TTC549 (cell line): ENCODE data around the gene TOMM7.

Source experiments
- FAIRE-seq: peaks from 2 replicates; lab custom pipeline; 2012; peaks lifted over from hg19 to GRCh38; lab: Jason Lieb, UNC

TOMM7 gene

DNA sequence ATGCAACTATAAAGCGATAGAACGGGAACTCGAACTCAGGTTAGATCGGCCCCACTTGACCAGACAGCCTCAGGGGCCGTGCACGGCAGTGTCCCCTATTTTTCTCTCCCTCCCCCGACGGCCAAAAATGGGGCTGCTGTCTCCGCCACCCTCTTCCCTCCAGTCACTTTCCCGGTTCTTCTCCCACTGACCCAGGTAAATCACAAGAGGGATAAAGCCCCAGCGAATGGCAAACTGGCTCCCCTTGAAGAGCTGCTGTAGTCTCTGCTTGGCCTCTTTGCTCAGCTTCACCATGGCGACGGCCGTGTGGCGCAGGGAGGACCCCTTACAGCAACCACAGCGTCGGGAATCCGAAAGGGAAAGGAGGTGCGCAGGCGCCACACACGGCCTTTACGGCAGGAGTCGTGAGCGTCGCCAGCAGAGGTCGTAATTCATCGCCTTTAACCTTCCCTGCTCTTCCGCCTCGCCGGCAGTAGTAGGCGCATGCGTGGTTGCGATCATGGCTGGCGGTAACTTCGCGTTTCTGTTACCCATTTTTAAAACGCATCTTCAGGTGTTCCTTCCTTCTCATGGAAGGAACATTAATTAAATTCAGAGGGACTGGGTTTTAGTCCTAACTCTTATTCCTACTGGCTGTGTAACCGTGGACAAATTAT lies at the start of gene TOMM7:
TOMM7 (minus strand) TSS at position 364 of the 656 bp plus-strand sequence; CDS start at position 294, 70 bp downstream.
- FAIRE-seq: peak; percentile 63

GRCh38 chr7:22872096-22872807 lies 49.6 kb upstream of the TOMM7 start:
- no peak for FAIRE-seq

DNA sequence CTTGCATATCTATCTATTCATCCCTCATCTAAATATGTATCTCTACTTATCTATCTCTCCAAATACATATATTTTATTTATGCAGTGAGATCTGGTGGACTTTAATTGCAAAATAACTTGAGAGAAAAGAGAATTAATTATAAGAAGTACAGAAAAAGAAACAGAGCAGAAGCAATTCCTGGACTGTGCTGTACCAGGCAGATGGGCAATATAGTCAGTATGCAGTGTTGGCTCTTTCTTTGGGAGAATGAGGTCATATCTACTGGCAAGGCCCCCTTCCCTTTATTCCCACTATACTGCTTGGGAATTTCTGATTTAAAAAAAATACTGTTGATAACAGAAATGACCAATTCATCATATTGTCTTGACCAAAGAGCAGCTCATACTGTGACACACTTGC lies 49.0 kb upstream of the TOMM7 start:
- FAIRE-seq: no peak

DNA sequence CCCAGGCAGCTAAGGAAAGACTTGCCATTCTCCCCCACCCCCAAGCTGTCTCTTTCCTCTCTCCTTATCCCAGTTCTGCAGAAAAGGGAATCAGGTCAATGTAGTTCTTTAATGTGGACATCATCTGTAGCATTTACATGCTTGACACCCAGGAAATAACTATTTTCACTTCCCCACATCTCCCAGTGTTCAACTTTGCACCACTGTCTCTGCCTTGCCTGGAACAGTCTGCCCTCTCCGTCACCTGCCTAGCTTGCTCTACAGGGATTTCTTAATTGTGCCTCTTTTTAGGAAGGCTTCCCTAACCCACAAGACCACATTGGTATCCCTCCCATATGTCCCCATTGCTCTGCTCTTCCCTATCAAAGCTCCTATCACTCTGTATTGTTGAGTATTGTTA lies 45.9 kb upstream of the TOMM7 start:
- FAIRE-seq: no peak

- FAIRE-seq: no peak
Measured at GRCh38 chr7:22867589-22867988, 44.9 kb upstream of the TOMM7 start.

DNA sequence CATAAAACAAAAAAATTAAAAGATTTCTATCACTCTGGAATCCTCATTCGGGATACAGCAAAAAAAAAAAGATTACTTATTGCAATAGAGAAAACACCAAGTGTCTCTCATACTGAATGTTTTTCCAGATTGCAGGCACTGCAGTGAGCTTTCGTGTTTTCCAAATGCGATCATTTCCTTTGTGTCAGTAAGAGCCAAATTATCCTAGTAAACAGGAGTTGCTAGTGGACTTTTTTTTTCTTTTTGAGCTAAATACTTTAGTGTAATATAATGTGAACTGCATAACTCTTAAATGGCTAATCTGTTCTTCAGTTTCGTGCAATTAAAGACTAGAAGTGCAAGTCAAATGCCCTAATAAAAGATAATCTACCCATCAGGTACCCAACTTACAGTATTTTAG lies 44.4 kb upstream of the TOMM7 start:
- FAIRE-seq: no peak

DNA sequence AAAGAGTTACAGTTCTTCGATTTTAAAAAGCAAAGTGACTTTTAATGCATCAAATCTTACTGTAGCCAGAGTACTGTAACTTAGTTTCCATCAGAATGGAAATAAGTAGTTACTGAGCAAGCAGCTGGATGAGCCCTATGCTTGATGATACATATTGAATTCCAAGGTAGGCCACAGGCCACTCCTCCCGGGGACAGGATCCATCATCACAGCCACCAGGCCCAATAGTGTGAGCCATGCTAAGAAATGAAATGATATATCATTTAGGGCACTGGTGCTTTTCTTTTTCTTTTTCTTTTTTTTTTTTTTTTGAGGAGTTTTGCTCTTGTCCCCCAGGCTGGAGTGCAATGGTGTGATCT lies 42.9 kb upstream of the TOMM7 start:
- no peak for FAIRE-seq

GRCh38 chr7:22864855-22865601 lies 42.4 kb upstream of the TOMM7 start:
- FAIRE-seq: no peak

DNA sequence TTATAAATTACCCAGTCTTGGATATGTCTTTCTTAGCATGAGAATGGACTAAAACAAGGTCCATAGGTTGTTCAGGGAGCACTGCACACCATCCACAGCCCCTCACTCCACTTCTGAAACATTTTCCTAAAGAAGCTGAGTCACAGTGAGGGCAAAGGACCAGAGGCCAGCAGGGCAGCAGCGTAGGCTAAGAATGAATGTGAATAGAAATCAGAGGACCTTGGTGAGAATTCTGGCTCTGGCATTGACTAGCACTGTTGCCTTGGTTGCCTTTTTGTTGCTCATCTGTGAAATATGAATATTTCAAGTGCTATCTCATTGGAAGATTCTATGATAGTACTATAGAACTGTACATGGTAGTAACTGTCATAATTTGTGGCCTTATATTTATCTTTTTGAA lies 41.7 kb upstream of the TOMM7 start:
- no peak for FAIRE-seq

DNA sequence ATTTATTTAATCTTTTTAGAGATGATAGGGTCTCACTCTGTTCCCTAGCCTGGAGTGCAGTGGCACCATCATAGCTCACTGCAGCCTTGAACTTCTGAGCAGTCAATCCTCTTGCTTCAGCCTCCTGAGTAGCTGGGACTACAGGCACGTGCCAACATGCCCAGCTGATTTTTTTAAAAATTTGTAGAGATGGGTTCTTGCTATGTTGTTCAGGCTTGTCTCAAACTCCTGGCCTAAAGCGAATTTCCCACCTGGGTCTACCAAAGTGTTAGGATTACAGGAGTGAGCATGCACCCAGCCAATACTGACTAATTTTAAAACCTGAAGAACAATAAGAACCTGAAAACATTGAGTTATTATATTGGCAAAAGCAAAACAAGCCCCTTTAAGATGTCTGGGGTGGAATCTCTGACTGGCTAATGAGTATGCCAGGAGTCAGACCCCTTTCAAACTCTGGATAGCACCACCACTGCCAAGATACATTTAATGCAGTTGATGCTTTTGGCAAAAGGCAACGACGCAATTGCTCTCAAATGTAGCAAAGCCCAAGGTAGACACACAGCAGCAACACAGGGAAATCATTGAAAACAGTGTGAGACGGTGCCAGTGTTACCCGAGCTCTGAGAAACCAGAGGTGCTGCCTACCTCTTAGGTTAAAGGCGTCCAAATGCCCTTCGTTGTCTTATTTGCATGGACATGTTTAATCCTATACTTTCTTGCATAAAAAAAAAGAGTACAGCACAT lies 40.7 kb upstream of the TOMM7 start:
- no peak for FAIRE-seq

GRCh38 chr7:22861576-22861975 lies 38.9 kb upstream of the TOMM7 start:
- no peak for FAIRE-seq

GRCh38 chr7:22860784-22861482 lies 38.3 kb upstream of the TOMM7 start:
- no peak for FAIRE-seq

DNA sequence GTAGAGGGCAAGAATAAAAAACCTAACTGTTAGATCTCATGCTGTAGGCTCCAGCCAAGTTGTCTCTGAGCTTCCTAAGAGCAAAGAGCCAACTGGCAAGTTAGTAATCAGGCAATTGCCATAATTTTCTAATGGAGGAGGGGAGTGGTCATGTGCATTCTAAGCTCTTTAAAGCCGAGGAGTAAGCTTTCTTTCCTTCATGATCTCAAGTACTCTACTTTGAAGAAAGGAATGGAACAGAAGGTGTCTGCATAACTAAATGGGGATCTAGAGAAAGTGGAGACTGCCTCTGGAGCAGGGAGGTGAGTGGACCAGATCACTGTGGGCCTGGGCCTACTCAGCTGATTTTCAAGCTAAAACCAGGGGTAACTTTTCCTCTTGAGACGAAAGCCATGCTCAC lies 37.7 kb upstream of the TOMM7 start:
- no peak for FAIRE-seq

DNA sequence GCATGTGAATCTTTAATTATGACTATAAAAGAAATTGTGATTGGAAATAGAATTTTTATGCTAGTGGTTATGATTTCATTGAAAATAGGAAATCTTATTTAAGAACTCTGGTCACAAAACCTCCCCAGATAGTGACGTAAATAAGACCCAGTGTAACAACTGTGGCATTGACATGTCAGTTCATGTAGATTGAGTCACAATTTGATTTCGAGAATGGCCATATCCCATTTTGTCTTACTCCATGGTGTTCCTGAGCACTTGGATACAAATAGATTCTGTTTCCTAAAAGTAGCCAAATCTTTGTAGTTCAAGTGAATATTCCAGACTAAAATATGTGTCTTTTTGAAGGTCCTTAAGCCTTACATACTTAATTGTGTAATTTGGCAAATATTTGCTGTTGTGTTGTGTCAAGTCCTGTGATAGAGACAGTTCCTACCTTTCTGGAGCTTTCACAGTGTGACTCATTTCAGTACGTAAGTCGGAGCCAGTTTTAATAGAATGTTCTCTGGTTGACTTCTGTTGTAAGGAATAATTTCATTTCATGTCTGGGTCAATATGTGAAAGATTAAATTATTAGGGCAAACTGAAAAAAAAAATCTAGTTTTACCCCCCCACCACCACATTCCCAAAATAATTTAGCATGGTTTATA lies 37.1 kb upstream of the TOMM7 start:
- no peak for FAIRE-seq

DNA sequence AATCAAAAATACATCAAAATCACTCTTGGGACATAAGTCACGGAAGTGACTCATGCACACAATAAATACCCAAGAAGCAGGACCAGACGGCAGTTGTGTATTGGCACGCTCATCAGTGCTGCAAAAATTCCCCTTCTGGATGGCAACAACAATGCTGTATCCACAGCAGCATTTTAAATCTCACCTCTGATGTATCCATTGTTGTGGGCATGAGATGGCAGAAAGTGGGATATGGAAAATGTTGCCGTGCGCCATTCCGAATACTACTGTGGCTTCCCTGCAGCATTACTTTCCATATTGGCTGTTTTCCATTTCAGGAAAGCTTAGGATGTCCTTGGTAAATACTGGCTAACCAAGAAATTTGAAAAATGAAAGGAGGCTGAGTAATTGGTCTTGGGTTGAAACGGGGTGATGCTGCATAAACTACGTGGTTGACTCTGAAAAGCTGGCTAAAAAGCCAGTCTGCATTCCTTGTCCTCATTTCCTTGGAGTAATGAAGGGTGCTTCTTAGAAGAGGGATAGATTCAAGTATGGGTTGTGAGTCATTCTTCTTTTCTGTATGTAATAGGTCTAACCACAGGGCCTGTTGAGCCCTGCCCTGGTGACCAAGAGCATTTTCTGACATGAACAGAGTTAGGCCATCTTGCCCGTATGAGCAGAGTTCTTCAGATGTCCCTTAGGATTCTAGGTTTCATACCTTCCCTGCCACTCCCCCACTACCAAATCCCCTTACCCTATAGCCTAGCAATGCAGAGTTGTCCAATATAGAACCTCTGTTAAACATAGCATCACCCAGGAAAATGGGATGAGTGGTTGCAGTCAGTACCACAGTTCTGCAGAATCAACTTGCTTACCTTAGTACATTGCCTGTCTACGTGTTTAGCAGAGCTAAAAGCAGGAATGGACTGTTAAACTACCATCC lies 36.3 kb upstream of the TOMM7 start:
- FAIRE-seq: no peak

GRCh38 chr7:22858274-22858639 lies 35.6 kb upstream of the TOMM7 start:
- no peak for FAIRE-seq

- no peak for FAIRE-seq
Measured at GRCh38 chr7:22856416-22856815, 33.8 kb upstream of the TOMM7 start.

DNA sequence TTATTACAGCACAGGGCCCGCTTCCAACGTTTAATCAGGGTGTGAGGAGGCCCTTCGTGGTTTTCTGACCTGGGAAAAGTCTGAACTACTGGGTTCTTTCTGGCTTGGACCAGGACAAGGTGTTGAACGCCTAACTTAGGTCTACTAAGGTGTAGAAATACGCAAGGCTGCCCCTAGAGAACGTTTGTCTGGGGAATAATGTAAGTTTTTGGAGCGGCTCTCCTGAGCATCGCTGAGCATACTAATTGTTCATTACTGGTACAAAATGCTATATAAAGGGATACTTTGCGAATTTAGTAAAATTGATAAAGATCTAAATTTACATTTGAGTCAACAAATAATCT lies 32.4 kb upstream of the TOMM7 start:
- no peak for FAIRE-seq

- no peak for FAIRE-seq
Measured at GRCh38 chr7:22854158-22855048, 31.8 kb upstream of the TOMM7 start.
